ENCODE measurements around the gene GOSR2. TPM values are rescaled to one million over a fixed set of nuclear protein-coding genes. Genes with fewer than 3 reads are reported as not detected.
A peak's percentile ranks its signal among the peaks of the same experiment; 100 is the strongest.

GOSR2 gene
- 10 to 100 TPM; 67.2 to 68.5 TPM for total RNA-seq

- DNase-seq (peak; percentile 93), ATAC-seq (ENCODE audit: low read depth) (peak; percentile 93)
- H3K4me1 Mint-ChIP-seq, result peaks cover 35% of the 10 kb centered on the region
- H3K27ac Mint-ChIP-seq, result peak within 1 kb of the TSS; percentile 99
- H3K9me3 Mint-ChIP-seq, result no peaks in the 10 kb centered on the region
- H3K36me3 Mint-ChIP-seq, result peaks cover 2% of the 10 kb centered on the region
- POLR2A ChIA-PET, result no interaction called here
- H3K27me3 Mint-ChIP-seq, result no peaks in the 10 kb centered on the region
- H3K4me3 Mint-ChIP-seq, result peak within 1 kb of the TSS; percentile 90
Observed at GRCh38 chr17:46922804-46923635, at the start of gene GOSR2. TSS of gene GOSR2 (plus strand) at chr17:46923160. CDS start at chr17:46923193, 33 bp downstream.

- no peak for DNase-seq
- no peaks in the 10 kb centered on the region for H3K9me3 Mint-ChIP-seq
- no peak overlapping the region for H3K4me3 Mint-ChIP-seq
- no peaks in the 10 kb centered on the region for H3K36me3 Mint-ChIP-seq
- no peak overlapping the region for H3K27ac Mint-ChIP-seq
- peaks cover 1% of the 10 kb centered on the region for H3K27me3 Mint-ChIP-seq
- peaks cover 8% of the 10 kb centered on the region for H3K4me1 Mint-ChIP-seq
- POLR2A ChIA-PET, result no interaction called here
- no peak for ATAC-seq (ENCODE audit: low read depth)
Observed at GRCh38 chr17:46873941-46874645, 48.9 kb upstream of the GOSR2 start.

GRCh38 chr17:46874906-46875305 is 48.1 kb upstream of the GOSR2 start:
- no peak overlapping the region for H3K4me3 Mint-ChIP-seq
- no peak for ATAC-seq (ENCODE audit: low read depth)
- no peak for DNase-seq
- POLR2A ChIA-PET, result no interaction called here
- H3K27ac Mint-ChIP-seq, result no peak overlapping the region
- peaks cover 8% of the 10 kb centered on the region for H3K4me1 Mint-ChIP-seq
- H3K9me3 Mint-ChIP-seq, result no peaks in the 10 kb centered on the region
- H3K27me3 Mint-ChIP-seq, result peaks cover 1% of the 10 kb centered on the region
- H3K36me3 Mint-ChIP-seq, result no peaks in the 10 kb centered on the region

GRCh38 chr17:46875849-46876352 is 47.1 kb upstream of the GOSR2 start:
- DNase-seq, result no peak
- Mint-ChIP-seq H3K9me3 (no peaks in the 10 kb centered on the region), H3K27me3 (peaks cover 1% of the 10 kb centered on the region), H3K36me3 (no peaks in the 10 kb centered on the region), H3K4me1 (peaks cover 8% of the 10 kb centered on the region), H3K4me3 (no peak overlapping the region), H3K27ac (no peak overlapping the region)
- no peak for ATAC-seq (ENCODE audit: low read depth)
- POLR2A ChIA-PET, result no interaction called here

- Mint-ChIP-seq H3K9me3 (no peaks in the 10 kb centered on the region), H3K4me1 (peaks cover 8% of the 10 kb centered on the region)
Observed at GRCh38 chr17:46876353-46876887, 46.5 kb upstream of the GOSR2 start.

GRCh38 chr17:46876926-46877325 is 46.0 kb upstream of the GOSR2 start:
- POLR2A ChIA-PET, result no interaction called here
- H3K4me1 Mint-ChIP-seq, result peaks cover 8% of the 10 kb centered on the region
- H3K4me3 Mint-ChIP-seq, result no peak overlapping the region
- H3K36me3 Mint-ChIP-seq, result no peaks in the 10 kb centered on the region
- no peaks in the 10 kb centered on the region for H3K9me3 Mint-ChIP-seq
- H3K27me3 Mint-ChIP-seq, result peaks cover 1% of the 10 kb centered on the region
- DNase-seq (no peak), ATAC-seq (ENCODE audit: low read depth) (no peak)
- H3K27ac Mint-ChIP-seq, result peak overlapping the region; percentile 65

More at GRCh38 chr17:46876353-46876887, 46.5 kb upstream of the GOSR2 start:
- ATAC-seq (ENCODE audit: low read depth), result no peak
- H3K27ac Mint-ChIP-seq, result peak overlapping the region; percentile 65
- DNase-seq, result no peak
- H3K36me3 Mint-ChIP-seq, result no peaks in the 10 kb centered on the region
- H3K4me3 Mint-ChIP-seq, result no peak overlapping the region
- peaks cover 1% of the 10 kb centered on the region for H3K27me3 Mint-ChIP-seq
- POLR2A ChIA-PET, result no interaction called here

- Mint-ChIP-seq H3K4me1 (peaks cover 8% of the 10 kb centered on the region), H3K4me3 (no peak overlapping the region), H3K9me3 (no peaks in the 10 kb centered on the region), H3K27ac (peak overlapping the region; percentile 47), H3K36me3 (no peaks in the 10 kb centered on the region), H3K27me3 (peaks cover 1% of the 10 kb centered on the region)
- peak; percentile 74 for ATAC-seq (ENCODE audit: low read depth)
- POLR2A ChIA-PET, result no interaction called here
- DNase-seq, result no peak
Observed at GRCh38 chr17:46877466-46877865, 45.5 kb upstream of the GOSR2 start.

GRCh38 chr17:46878055-46878454 is 44.9 kb upstream of the GOSR2 start:
- DNase-seq (no peak), ATAC-seq (ENCODE audit: low read depth) (no peak)
- Mint-ChIP-seq H3K4me1 (peaks cover 8% of the 10 kb centered on the region), H3K4me3 (no peak overlapping the region), H3K9me3 (no peaks in the 10 kb centered on the region), H3K27me3 (peaks cover 1% of the 10 kb centered on the region), H3K36me3 (no peaks in the 10 kb centered on the region), H3K27ac (peak overlapping the region; percentile 47)
- POLR2A ChIA-PET, result no interaction called here

- Mint-ChIP-seq H3K4me1 (peaks cover 8% of the 10 kb centered on the region), H3K9me3 (no peaks in the 10 kb centered on the region), H3K27ac (no peak overlapping the region), H3K27me3 (no peaks in the 10 kb centered on the region), H3K36me3 (no peaks in the 10 kb centered on the region), H3K4me3 (no peak overlapping the region)
- ATAC-seq (ENCODE audit: low read depth) (no peak), DNase-seq (no peak)
- POLR2A ChIA-PET, result no interaction called here
Observed at GRCh38 chr17:46879101-46879500, 43.9 kb upstream of the GOSR2 start.

- Mint-ChIP-seq H3K4me3 (no peak overlapping the region), H3K27me3 (no peaks in the 10 kb centered on the region), H3K9me3 (no peaks in the 10 kb centered on the region), H3K4me1 (peaks cover 8% of the 10 kb centered on the region), H3K27ac (no peak overlapping the region), H3K36me3 (no peaks in the 10 kb centered on the region)
- no peak for ATAC-seq (ENCODE audit: low read depth)
- POLR2A ChIA-PET, result no interaction called here
- DNase-seq, result no peak
Observed at GRCh38 chr17:46881015-46881414, 41.9 kb upstream of the GOSR2 start.

- Mint-ChIP-seq H3K27ac (no peak overlapping the region), H3K36me3 (no peaks in the 10 kb centered on the region), H3K27me3 (peaks cover 3% of the 10 kb centered on the region), H3K9me3 (no peaks in the 10 kb centered on the region), H3K4me3 (no peak overlapping the region), H3K4me1 (peaks cover 2% of the 10 kb centered on the region)
- DNase-seq (no peak), ATAC-seq (ENCODE audit: low read depth) (no peak)
- POLR2A ChIA-PET, result no interaction called here
Observed at GRCh38 chr17:46882666-46883065, 40.3 kb upstream of the GOSR2 start.

- H3K9me3 Mint-ChIP-seq, result no peaks in the 10 kb centered on the region
Observed at GRCh38 chr17:46883871-46884520, 39.0 kb upstream of the GOSR2 start.

GRCh38 chr17:46884552-46884951 is 38.4 kb upstream of the GOSR2 start:
- Mint-ChIP-seq H3K4me1 (no peaks in the 10 kb centered on the region), H3K27me3 (peaks cover 5% of the 10 kb centered on the region), H3K27ac (no peak overlapping the region), H3K9me3 (no peaks in the 10 kb centered on the region), H3K4me3 (no peak overlapping the region), H3K36me3 (no peaks in the 10 kb centered on the region)
- DNase-seq (no peak), ATAC-seq (ENCODE audit: low read depth) (no peak)
- POLR2A ChIA-PET, result no interaction called here

More at GRCh38 chr17:46883871-46884520, 39.0 kb upstream of the GOSR2 start:
- POLR2A ChIA-PET, result no interaction called here
- no peaks in the 10 kb centered on the region for H3K4me1 Mint-ChIP-seq
- ATAC-seq (ENCODE audit: low read depth) (no peak), DNase-seq (no peak)
- H3K36me3 Mint-ChIP-seq, result no peaks in the 10 kb centered on the region
- H3K27ac Mint-ChIP-seq, result no peak overlapping the region
- peaks cover 5% of the 10 kb centered on the region for H3K27me3 Mint-ChIP-seq
- no peak overlapping the region for H3K4me3 Mint-ChIP-seq
